Measurements from ENCODE around the gene RERE. TPM values are rescaled to one million over a fixed set of nuclear protein-coding genes. Genes with fewer than 3 reads are reported as not detected.
"Not testable (repeated sequence)": the region's sequence is repeated elsewhere in the genome, so short reads cannot be mapped to it uniquely, and the experiment has no call there.

RERE gene
- total RNA-seq, 1 donor from 2014 or later = 1,626 TPM

DNA sequence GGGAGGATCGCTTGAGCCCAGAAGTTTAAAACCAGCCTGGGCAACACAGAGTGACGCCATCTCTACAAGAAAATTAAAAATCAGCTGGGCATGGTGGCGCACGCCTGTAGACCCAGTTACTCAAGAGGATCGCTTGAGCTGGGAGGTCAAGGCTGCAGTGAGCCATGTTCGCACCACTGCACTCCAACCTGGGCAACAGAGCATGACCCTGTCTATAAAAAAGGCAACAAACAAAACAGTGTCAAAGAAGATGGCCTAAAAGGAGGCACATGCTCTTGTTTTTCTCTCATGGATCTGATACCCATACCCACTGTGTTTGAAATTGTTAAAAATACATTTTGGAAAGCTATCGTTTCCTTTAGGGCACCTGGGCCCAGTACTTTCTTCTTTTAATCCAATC, 307.9 kb downstream of the RERE start:
- FAIRE-seq = no peak

GRCh38 chr1:8506995-8507615, 310.3 kb downstream of the RERE start:
- DNase-seq (ENCODE audit: low spot score in 2 of 2) = no peak
- FAIRE-seq = no peak

More for the DNA sequence above, 307.9 kb downstream of the RERE start:
- no peak for DNase-seq (ENCODE audit: low spot score in 2 of 2)

DNA sequence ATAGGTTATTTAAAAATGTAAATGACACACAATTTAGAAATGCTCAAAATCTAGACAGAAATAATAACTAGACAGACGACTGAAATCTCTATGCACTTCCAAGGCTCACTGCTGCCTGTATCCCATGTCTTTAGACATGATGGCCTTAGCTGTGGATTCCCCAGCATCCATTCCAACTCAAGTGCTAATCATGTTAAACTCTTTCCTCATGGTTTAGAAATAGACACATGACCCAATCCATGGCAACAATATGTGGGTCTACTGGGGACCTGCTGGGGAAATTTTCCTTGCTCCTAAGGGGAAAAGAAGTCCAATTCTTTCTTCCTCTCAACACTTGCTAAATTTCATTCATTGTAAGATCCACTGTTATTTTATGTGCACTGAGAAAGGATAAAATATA, 311.0 kb downstream of the RERE start:
- FAIRE-seq (no peak), DNase-seq (ENCODE audit: low spot score in 2 of 2) (no peak)

- DNase-seq (ENCODE audit: low spot score in 2 of 2) = no peak
- no peak for FAIRE-seq
Observed at GRCh38 chr1:8503842-8504241, 313.6 kb downstream of the RERE start.

DNA sequence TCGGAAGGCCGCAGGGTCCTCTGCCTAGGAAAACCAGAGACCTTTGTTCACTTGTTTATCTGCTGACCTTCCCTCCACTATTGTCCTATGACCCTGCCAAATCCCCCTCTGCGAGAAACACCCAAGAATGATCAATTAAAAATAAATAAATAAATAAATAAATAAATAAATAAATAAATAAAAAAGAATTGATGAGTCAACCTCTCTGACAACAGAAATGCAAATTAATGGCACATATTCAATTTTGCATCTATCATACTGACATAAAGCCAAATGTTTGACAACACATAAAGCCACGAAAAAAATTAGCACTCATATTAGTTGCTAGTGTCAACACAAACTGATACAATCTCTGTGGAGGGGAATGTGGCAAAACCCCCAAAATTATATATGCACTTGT, 314.5 kb downstream of the RERE start:
- not testable (repeated sequence) for FAIRE-seq

GRCh38 chr1:8497210-8497819, 320.1 kb downstream of the RERE start:
- FAIRE-seq (no peak), DNase-seq (ENCODE audit: low spot score in 2 of 2) (no peak)

More for the DNA sequence above, 314.5 kb downstream of the RERE start:
- DNase-seq (ENCODE audit: low spot score in 2 of 2) = not testable (repeated sequence)

DNA sequence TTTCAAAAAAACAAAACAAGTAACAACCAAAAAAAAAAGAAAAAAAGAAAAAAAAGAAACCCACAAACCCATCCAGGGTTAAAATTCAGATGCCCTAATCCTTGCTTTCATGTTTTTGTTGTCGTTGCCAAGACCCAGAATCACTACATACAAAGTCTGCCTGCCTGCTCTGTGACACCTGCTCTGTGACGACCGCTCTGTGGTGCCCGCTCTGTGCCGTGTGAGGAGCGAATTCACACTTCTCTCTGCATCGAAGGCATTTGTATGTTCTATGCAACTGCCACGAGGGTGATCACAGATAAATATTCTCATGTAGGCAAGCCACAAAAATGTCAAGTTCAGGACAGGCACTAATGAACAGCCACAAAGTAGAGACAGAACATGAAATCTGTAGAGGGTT, 321.0 kb downstream of the RERE start:
- DNase-seq (ENCODE audit: low spot score in 2 of 2) = no peak
- FAIRE-seq = no peak

DNA sequence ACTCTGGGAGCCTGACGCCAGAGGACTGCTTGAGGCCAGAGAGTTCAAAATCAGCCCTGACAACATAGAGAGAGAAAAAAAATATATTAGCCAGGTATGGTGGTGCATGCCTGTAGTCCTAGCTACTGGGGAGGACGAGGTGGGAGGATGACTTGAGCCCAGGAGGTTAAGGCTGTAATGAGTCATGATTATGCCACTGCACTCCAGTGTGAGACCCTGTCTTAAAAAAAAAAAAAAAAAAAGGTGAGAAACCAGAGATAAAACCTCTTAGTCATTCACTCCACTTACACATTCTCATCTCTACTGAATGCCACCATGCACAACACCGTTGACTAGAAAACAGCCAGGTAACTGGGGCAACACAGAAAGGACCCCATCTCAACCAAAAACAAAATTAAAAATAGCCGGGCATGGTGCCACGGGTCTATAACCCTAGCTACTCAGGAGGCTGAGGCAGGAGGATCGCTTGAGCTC, 321.5 kb downstream of the RERE start:
- DNase-seq (ENCODE audit: low spot score in 2 of 2) (no peak), FAIRE-seq (no peak)

DNA sequence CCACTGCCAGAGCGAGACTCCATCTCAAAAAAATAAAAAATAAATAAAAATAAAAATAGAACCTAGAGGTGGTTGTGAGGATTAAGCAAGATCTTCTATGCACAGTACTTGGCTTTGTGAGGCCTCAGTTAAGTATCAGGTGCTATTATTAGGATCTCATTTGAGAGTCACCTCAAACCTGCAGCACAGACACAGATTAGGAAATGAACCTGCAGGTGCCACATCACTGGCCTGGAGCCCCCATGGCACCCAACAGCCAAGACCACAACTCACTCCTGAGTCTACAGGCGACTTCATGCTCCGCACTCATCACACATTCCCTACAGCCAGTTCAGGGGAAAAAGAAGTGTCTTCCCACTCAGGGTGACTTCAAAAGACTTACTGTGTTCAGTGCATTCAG, 322.8 kb downstream of the RERE start:
- FAIRE-seq = no peak

DNA sequence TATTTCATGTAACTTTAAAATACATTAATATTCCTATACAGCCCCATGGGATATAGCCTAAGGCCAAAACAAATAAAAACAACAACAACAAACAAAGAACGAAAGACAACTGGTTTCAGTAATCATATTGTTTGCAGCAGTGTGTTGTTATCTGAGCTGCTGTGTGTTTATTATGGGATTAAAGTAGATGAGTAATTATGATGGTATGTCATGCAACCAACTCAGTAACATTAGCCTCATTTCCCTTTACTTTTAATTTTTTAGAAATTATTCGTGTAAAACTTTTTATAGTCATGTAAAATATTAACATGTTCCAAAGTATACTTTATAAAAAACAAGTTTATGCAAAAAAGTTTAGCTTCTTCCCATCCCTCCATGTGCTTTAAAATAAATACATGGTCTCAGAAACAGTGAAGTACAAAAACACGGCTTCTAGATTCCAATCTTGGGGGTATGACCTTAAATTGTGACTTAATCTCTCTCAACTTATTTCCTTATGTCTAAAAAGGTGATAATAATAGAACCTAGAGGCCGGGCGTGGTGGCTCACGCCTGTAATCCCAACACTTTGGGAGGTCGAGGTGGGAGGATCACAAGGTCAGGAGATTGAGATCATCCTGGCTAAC, 323.4 kb downstream of the RERE start:
- FAIRE-seq (no peak), DNase-seq (ENCODE audit: low spot score in 2 of 2) (no peak)

More for the DNA sequence above, 322.8 kb downstream of the RERE start:
- DNase-seq (ENCODE audit: low spot score in 2 of 2) = no peak

- FAIRE-seq (no peak), DNase-seq (ENCODE audit: low spot score in 2 of 2) (no peak)
Observed at GRCh38 chr1:8487249-8487648, 330.2 kb downstream of the RERE start.

- FAIRE-seq (no peak), DNase-seq (ENCODE audit: low spot score in 2 of 2) (no peak)
Observed at GRCh38 chr1:8486047-8486446, 331.4 kb downstream of the RERE start.

DNA sequence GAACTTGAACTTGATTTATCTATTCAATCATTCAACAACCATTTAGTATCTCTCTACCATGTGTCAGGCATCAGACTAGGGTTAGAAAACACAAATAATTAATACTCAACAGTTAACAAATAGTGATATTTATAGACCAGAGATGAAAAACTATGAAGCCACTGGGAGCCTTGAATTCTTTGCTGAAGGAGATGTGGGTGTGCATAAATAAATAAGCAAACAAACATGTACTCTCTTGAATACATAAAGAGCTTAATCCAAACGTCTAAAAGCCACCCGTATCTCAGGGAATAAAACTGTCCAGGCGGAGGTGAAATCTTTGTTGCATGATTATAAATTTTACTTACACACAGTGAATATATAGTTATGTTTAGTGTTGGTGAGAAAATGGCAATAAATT, 333.9 kb downstream of the RERE start:
- DNase-seq (ENCODE audit: low spot score in 2 of 2) = no peak
- no peak for FAIRE-seq

DNA sequence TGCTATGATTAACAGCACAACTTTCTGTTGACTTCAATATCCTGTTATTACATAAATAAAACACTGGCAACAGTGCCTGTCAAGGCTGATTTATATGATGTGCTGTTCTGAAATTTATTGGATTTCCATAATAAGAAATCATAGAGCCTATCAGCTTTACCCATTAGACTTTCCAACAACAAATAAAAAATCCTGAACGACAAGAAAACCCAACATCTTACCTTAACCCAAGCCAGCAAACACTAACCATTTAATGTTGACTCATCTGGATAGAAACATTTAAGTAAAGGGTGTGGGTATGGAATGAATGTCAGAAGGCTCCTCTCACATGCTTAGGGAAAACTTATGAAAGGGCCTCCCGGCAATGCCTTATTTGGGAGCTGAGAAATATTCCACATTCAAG, 334.5 kb downstream of the RERE start:
- DNase-seq (ENCODE audit: low spot score in 2 of 2) (no peak), FAIRE-seq (no peak)

- DNase-seq (ENCODE audit: low spot score in 2 of 2) = no peak
Observed at GRCh38 chr1:8481650-8482380, 335.6 kb downstream of the RERE start.

GRCh38 chr1:8478566-8478965, 338.9 kb downstream of the RERE start:
- DNase-seq (ENCODE audit: low spot score in 2 of 2) = no peak
- no peak for FAIRE-seq

More at GRCh38 chr1:8481650-8482380, 335.6 kb downstream of the RERE start:
- FAIRE-seq = no peak

DNA sequence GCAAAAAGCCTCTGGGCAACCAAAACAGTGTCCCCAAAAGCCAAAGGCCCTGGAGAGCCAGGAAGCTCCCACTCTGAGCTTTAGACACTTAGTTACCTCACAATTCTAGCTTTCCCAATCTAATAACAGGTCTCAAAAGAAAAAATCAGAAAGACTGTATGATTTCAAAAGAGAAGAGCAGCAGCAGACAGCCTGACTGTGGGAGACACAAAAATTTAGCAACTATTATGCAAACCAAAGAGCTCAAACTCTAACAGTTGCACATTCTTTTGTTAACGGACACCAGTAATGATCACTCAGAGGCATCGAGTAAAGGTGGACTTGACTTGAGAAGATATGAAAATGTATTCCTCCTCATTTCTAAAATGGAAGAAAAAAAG, 339.5 kb downstream of the RERE start:
- no peak for DNase-seq (ENCODE audit: low spot score in 2 of 2)
- FAIRE-seq = no peak

DNA sequence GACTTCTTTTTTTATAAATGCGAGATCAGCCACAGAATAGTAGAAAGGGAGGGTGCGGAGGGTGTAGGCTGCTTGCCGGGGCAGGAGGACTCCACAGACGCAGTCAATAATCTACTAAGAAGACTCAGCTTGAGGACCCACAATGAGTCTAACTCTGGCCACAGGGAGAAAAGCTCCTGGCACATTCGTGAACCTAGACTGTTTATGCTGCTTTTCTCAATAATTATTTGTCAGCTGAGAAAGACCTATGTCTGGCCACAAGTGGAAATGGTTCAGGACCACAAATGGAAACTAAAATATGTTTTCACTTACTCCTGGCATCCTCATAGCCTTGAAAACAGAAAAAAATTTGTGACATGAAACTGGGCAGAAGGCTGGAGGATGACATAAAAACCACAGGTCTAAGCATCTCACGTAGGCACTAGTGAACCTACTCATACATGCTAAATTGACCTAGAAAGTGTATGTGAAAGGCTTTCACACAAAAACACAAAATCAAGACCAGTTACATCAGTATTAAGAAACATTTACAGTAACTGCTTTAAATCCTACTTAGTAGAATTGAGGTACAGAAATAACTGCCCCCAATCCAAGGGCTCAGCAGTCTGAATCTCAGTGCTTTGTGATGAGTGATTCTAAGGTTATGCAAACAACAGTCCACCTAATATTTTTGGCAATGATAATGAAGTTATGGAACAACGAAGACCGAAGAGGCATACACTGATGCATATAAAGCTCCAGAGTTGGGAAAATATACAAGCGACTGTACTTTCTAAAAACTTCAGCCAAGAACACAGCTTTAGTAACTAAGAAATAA, 340.1 kb downstream of the RERE start:
- no peak for FAIRE-seq
- DNase-seq (ENCODE audit: low spot score in 2 of 2) = no peak

- FAIRE-seq (no peak), DNase-seq (ENCODE audit: low spot score in 2 of 2) (no peak)
Observed at GRCh38 chr1:8476006-8476405, 341.4 kb downstream of the RERE start.

- DNase-seq (ENCODE audit: low spot score in 2 of 2) = no peak
- no peak for FAIRE-seq
Observed at GRCh38 chr1:8474369-8474768, 343.1 kb downstream of the RERE start.
